Measurements from ENCODE around the gene IL10RA.

The IL10RA gene

DNA sequence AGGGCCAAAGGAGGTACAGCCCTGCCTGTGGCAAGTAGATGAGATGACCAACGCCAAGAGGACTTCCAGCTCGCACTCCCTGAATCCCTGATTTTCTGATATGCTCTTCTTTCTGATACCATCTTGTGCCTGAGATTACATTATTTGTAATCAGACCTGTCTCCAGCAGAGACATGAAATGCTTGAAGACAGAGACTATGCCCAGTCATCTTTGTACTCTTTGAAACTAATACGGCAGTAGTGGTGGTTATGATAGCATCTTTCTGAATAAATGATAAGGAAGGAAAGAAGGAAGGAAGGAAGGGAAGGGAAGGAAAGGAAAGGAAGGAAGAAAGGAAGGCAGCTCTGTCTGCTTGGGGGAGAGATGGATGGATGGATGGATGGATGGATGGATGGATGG lies 27.8 kb downstream of the IL10RA start:
- DNase-seq (ENCODE audit: low read depth): no peak
- TF ChIP-seq, protein P1, sequence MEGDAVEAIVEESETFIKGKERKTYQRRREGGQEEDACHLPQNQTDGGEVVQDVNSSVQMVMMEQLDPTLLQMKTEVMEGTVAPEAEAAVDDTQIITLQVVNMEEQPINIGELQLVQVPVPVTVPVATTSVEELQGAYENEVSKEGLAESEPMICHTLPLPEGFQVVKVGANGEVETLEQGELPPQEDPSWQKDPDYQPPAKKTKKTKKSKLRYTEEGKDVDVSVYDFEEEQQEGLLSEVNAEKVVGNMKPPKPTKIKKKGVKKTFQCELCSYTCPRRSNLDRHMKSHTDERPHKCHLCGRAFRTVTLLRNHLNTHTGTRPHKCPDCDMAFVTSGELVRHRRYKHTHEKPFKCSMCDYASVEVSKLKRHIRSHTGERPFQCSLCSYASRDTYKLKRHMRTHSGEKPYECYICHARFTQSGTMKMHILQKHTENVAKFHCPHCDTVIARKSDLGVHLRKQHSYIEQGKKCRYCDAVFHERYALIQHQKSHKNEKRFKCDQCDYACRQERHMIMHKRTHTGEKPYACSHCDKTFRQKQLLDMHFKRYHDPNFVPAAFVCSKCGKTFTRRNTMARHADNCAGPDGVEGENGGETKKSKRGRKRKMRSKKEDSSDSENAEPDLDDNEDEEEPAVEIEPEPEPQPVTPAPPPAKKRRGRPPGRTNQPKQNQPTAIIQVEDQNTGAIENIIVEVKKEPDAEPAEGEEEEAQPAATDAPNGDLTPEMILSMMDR (IDR thresholded peaks at IDR 0.05; ENCODE audit: control insufficient read depth, insufficient read depth, low read depth, low read length, missing control alignments): no peak
- no peak overlapping the region for H3K4me3 ChIP-seq (ENCODE audit: control insufficient read depth, low read depth, low read length)

DNA sequence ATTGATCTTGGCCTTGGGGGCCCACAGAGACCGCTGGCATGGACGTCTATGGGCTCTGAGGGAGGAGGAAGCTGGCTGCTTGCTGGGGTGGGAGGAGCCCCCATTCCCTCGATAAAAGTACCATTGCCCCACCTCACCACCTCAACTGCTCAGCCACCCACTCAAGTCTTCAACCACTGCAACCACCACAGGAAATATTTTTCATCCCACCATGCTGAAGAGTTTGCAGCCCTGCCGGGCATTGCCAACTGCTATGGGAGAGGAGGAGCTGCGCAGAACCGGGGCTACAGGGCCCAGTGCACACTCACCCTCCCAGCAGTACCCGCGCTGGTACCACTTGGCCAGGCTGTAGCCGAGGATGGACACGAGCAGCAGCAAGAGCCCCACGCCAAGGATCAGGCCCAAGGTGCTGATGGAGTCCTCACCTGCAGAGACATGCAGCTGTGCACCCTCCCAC lies 29.2 kb downstream of the IL10RA start:
- H3K4me3 ChIP-seq (ENCODE audit: control insufficient read depth, low read depth, low read length): no peak overlapping the region
- TF ChIP-seq, protein P1 (IDR thresholded peaks at IDR 0.05; ENCODE audit: control insufficient read depth, insufficient read depth, low read depth, low read length, missing control alignments): no peak
- DNase-seq (ENCODE audit: low read depth): no peak

DNA sequence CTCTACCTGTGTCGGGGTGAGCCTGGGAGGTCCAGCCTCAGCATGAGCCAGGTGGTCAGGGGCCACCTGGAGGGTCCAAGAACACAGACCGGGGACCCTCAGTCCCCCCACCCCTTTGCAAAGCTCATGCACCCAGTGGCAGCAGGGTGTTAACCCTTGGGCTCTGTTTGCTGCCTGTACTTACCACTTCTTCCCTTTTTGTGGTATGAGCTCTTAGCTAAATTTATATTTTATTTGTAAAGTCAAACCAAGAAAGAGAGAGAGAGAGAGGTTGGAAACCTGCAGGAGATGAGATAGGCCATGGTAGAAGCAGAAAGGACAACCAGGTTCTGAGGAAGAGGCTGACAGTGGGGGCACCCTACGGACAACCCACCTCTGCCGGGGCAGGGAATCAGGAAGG lies 29.9 kb downstream of the IL10RA start:
- TF ChIP-seq, protein P1 (IDR thresholded peaks at IDR 0.05; ENCODE audit: control insufficient read depth, insufficient read depth, low read depth, low read length, missing control alignments): no peak
- DNase-seq (ENCODE audit: low read depth): no peak
- no peak overlapping the region for H3K4me3 ChIP-seq (ENCODE audit: control insufficient read depth, low read depth, low read length)

DNA sequence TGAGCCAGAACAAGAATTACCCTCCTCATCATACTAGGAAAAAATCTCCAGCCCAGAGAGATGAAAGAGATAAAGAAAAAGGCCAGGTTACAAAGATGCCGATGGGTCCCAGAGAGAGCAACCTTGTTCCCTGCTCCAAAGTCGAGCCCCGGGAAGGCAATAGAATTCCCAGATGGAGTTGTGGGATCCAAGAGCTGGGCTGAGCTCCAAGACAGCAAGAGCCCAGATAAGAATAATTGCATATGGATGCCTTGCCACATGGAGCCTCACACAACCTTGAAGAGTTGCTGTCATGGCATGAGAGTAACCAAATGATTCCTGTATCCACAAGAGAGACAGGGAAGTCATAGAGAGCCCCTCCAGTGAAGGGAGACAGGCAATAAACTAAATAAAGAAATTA lies 30.9 kb downstream of the IL10RA start:
- TF ChIP-seq, protein P1 (IDR thresholded peaks at IDR 0.05; ENCODE audit: control insufficient read depth, insufficient read depth, low read depth, low read length, missing control alignments): no peak
- no peak overlapping the region for H3K4me3 ChIP-seq (ENCODE audit: control insufficient read depth, low read depth, low read length)
- DNase-seq (ENCODE audit: low read depth): no peak

DNA sequence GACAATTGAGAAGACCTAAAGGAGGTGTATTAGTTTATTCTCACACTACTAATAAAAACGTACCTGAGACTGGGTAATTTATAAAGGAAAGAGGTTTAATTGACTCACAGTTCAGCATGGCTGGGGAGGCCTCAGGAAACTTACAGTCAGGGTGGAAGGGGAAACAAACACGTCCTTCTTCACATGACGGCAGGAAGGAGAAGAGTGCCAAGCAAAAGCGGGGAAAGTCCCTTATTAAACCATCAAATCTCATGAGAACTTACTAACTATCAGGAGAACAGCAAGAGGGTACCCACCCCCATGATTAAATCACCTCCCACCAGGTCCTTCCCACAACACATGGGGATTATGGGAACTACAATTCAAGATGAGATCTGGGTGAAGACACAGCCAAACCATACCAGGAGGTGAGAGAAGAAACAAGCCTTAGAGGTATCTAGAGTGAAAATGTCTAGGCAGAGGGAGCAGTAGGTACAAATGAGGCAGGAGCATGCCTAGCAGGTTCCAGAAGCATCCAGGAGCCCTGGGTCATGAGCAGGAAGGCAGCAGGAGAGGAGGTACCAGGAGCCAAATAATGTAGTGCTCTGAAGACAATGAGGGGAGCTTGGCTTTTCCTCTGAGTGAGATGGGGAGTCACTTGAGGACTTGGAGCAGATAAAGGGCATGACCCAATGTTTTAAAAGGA lies 31.6 kb downstream of the IL10RA start:
- no peak for DNase-seq (ENCODE audit: low read depth)
- TF ChIP-seq, protein P1 (IDR thresholded peaks at IDR 0.05; ENCODE audit: control insufficient read depth, insufficient read depth, low read depth, low read length, missing control alignments): no peak
- H3K4me3 ChIP-seq (ENCODE audit: control insufficient read depth, low read depth, low read length): no peak overlapping the region

DNA sequence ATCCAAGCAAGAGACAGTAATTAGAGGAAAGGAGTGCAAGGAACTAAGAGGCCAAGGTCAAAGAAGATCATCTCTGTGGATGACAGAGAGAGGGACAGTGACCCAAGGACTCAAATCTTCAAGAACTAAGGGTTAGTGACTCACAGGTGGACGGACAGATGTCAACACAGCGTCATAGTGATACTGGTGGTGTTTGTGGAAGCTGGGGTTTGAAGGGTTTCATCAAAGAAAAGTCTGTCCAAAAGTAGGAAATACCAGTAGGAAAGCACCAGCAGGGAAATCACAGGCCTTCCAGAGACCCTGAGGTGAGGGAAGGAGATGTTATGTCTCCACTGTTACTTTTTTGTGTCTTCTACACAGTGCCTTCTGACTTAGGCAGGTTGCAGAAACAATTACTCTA lies 32.2 kb downstream of the IL10RA start:
- TF ChIP-seq, protein P1 (IDR thresholded peaks at IDR 0.05; ENCODE audit: control insufficient read depth, insufficient read depth, low read depth, low read length, missing control alignments): no peak
- no peak overlapping the region for H3K4me3 ChIP-seq (ENCODE audit: control insufficient read depth, low read depth, low read length)
- no peak for DNase-seq (ENCODE audit: low read depth)
